ENCODE data around the gene SCN5A. TPM values are rescaled to one million over a fixed set of nuclear protein-coding genes. Genes with fewer than 3 reads are reported as not detected.

Gene SCN5A
- total and polyA plus RNA-seq, 2 experiments from 2014 or later: 0.97 to 1.3 TPM

DNA sequence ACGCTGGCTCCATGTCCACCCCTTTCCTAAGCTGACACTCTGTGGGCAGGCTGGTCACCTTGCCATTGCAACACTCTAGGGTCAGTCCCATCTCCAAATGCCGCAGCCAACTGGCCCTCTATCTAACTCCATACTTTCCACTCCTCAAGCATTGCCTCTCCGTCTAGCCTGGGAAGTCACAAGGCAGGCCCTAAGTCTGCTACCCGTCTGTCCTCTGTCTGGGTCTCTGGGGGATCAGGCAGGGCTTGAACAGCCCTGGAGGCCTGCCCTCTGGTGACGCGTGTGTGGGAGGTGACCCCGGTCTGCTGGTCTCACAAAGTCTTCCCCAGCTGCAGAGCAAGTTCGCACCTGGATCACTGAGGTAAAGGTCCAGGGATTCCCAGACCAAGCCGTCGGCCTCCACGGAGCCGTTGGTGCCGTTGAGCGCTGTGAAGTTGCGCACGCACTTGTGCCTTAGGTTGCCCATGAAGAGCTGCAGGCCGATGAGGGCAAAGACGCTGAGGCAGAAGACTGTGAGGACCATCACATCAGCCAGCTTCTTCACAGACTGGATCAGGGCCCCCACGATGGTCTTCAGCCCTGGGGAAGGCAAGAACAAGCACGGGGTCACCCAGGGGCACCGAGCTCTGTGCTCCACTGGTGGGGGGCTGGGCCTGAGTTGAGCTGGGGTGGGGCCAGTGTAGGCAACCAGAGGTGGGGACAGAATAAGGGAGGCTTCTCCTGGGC, 39.9 kb downstream of the SCN5A start:
- Histone ChIP-seq H3K79me2 (no peaks in the 10 kb centered on the region), H3K4me1 (ENCODE audit: insufficient read depth) (no peaks in the 10 kb centered on the region), H3K4me3 (no peak overlapping the region), H3K27ac (no peak overlapping the region), H3K9me2 (replicated peaks; ENCODE audit: insufficient read depth) (no peaks in the 10 kb centered on the region), H3K4me2 (no peak overlapping the region), H3K27me3 (no peaks in the 10 kb centered on the region), H4K20me1 (ENCODE audit: insufficient read depth, poor library complexity, severe bottlenecking) (no peaks in the 10 kb centered on the region), H3K9me3 (ENCODE audit: low read depth) (no peaks in the 10 kb centered on the region), H3K36me3 (replicated peaks; ENCODE audit: insufficient read depth, low read depth) (no peaks in the 10 kb centered on the region), H2AFZ (no peak overlapping the region)
- TF ChIP-seq EZH2phosphoT487 (IDR thresholded peaks at IDR 0.05; ENCODE audit: low read depth, severe bottlenecking, unreplicated experiment) (no peak), EZH2 (IDR thresholded peaks at IDR 0.05; ENCODE audit: borderline replicate concordance) (no peak)
- TF ChIP-seq, protein P1, sequence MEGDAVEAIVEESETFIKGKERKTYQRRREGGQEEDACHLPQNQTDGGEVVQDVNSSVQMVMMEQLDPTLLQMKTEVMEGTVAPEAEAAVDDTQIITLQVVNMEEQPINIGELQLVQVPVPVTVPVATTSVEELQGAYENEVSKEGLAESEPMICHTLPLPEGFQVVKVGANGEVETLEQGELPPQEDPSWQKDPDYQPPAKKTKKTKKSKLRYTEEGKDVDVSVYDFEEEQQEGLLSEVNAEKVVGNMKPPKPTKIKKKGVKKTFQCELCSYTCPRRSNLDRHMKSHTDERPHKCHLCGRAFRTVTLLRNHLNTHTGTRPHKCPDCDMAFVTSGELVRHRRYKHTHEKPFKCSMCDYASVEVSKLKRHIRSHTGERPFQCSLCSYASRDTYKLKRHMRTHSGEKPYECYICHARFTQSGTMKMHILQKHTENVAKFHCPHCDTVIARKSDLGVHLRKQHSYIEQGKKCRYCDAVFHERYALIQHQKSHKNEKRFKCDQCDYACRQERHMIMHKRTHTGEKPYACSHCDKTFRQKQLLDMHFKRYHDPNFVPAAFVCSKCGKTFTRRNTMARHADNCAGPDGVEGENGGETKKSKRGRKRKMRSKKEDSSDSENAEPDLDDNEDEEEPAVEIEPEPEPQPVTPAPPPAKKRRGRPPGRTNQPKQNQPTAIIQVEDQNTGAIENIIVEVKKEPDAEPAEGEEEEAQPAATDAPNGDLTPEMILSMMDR (IDR thresholded peaks at IDR 0.05; ENCODE audit: poor library complexity): no peak
- 95% methylated on average over 21 of the region's 21 CpGs for WGBS (ENCODE audit: low lambda C conversion rate, missing lambda C conversion rate)
- no peak for DNase-seq (ENCODE audit: low spot score)

DNA sequence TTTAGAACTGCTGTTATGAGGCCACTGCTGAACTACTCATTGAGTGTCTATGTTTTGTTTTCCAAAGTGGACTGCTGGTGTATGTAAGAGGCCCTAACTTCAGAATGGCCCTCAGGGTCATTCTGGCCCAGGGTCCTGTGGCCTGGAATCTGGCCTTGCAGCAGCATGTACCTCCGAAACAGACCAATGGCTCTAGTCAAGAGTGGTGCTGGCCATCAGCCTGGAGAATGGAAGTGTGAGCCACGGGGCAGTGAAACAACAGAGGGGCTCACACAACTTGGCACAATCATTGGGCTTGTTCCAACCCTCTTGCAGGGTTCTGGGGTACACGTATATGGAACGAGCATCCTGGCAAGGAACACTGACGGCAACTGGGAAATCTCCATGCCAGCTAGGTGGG, 40.5 kb downstream of the SCN5A start:
- H3K4me1 ChIP-seq (ENCODE audit: insufficient read depth): no peaks in the 10 kb centered on the region
- 93% methylated on average over 5 of the region's 5 CpGs for WGBS (ENCODE audit: low lambda C conversion rate, missing lambda C conversion rate)
- no peaks in the 10 kb centered on the region for H3K79me2 ChIP-seq
- H3K36me3 ChIP-seq (replicated peaks; ENCODE audit: insufficient read depth, low read depth): no peaks in the 10 kb centered on the region
- H3K4me2 ChIP-seq: no peak overlapping the region
- TF ChIP-seq EZH2phosphoT487 (IDR thresholded peaks at IDR 0.05; ENCODE audit: low read depth, severe bottlenecking, unreplicated experiment) (no peak), EZH2 (IDR thresholded peaks at IDR 0.05; ENCODE audit: borderline replicate concordance) (no peak)
- TF ChIP-seq, protein P1 (IDR thresholded peaks at IDR 0.05; ENCODE audit: poor library complexity): no peak
- no peak overlapping the region for H3K27ac ChIP-seq
- no peak overlapping the region for H2AFZ ChIP-seq
- no peak overlapping the region for H3K4me3 ChIP-seq
- no peak for DNase-seq (ENCODE audit: low spot score)
- H3K9me2 ChIP-seq (replicated peaks; ENCODE audit: insufficient read depth): no peaks in the 10 kb centered on the region
- no peaks in the 10 kb centered on the region for H3K9me3 ChIP-seq (ENCODE audit: low read depth)
- no peaks in the 10 kb centered on the region for H4K20me1 ChIP-seq (ENCODE audit: insufficient read depth, poor library complexity, severe bottlenecking)
- H3K27me3 ChIP-seq: no peaks in the 10 kb centered on the region

DNA sequence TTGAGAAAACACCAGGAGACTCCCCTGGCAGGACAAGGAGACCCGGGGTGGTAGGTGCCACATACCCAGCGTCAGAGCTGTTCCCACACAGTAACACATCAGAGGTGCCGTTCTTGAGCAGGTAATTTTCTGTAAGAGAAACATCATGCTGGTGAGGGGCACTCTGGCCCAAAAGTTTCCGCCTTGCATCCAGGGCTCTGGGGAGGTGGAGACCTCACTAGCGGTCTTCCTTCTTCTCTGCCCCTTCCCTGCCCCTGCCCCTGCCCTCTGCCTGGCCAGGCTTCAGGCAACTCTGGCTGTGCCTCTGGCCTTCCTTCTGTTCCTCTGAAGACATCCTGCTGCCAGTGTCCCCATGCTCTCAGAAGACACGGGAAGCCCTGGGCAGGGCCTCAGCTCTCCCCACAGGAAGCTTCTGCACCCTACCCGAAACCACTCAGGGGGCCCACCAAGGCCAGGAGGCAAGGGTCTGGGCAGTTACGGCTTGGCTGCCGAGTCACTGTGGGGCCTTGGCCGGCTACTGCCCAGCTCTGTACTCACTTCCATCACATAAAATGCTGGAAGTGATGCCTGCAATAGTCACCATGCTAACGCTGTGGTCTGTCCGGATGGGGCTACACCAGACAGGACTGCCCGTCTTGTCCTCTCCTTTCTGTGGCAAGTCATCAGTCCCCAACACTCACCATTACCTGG, 41.3 kb downstream of the SCN5A start:
- no peak for DNase-seq (ENCODE audit: low spot score)
- H3K36me3 ChIP-seq (replicated peaks; ENCODE audit: insufficient read depth, low read depth): no peaks in the 10 kb centered on the region
- H3K27me3 ChIP-seq: no peaks in the 10 kb centered on the region
- no peaks in the 10 kb centered on the region for H3K4me1 ChIP-seq (ENCODE audit: insufficient read depth)
- H3K4me2 ChIP-seq: no peak overlapping the region
- H4K20me1 ChIP-seq (ENCODE audit: insufficient read depth, poor library complexity, severe bottlenecking): no peaks in the 10 kb centered on the region
- 93% methylated on average over 13 of the region's 13 CpGs for WGBS (ENCODE audit: low lambda C conversion rate, missing lambda C conversion rate)
- TF ChIP-seq EZH2phosphoT487 (IDR thresholded peaks at IDR 0.05; ENCODE audit: low read depth, severe bottlenecking, unreplicated experiment): no peak
- H3K4me3 ChIP-seq: no peak overlapping the region
- H3K79me2 ChIP-seq: no peaks in the 10 kb centered on the region
- no peaks in the 10 kb centered on the region for H3K9me2 ChIP-seq (replicated peaks; ENCODE audit: insufficient read depth)
- no peak overlapping the region for H3K27ac ChIP-seq
- no peak overlapping the region for H2AFZ ChIP-seq
- H3K9me3 ChIP-seq (ENCODE audit: low read depth): no peaks in the 10 kb centered on the region

DNA sequence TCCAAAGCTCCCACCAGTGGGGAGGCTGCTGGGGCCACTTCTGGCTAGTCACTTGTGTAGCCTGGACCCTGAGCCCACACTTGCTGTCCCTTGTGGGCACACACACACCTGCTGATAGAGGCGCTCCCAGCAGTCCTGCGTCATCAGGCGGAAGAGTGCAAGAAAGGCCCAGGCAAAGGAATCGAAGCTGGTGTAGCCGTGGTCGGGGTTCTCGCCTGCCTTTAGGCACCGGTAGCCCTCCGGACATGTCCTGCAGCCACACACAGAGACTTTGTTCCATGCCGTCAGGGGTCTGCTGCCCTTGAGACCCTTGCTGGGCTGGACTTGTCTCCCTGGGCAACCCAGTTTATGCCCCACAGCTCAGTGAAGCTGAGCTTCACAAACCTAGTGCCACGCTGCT, 42.9 kb downstream of the SCN5A start:
- no peaks in the 10 kb centered on the region for H3K4me1 ChIP-seq (ENCODE audit: insufficient read depth)
- no peaks in the 10 kb centered on the region for H3K9me3 ChIP-seq (ENCODE audit: low read depth)
- no peaks in the 10 kb centered on the region for H3K36me3 ChIP-seq (replicated peaks; ENCODE audit: insufficient read depth, low read depth)
- H3K4me3 ChIP-seq: no peak overlapping the region
- H3K9me2 ChIP-seq (replicated peaks; ENCODE audit: insufficient read depth): no peaks in the 10 kb centered on the region
- H2AFZ ChIP-seq: no peak overlapping the region
- no peak overlapping the region for H3K4me2 ChIP-seq
- no peak for DNase-seq (ENCODE audit: low spot score)
- TF ChIP-seq EZH2phosphoT487 (IDR thresholded peaks at IDR 0.05; ENCODE audit: low read depth, severe bottlenecking, unreplicated experiment) (no peak), EZH2 (IDR thresholded peaks at IDR 0.05; ENCODE audit: borderline replicate concordance) (no peak)
- TF ChIP-seq, protein P1 (IDR thresholded peaks at IDR 0.05; ENCODE audit: poor library complexity): no peak
- H4K20me1 ChIP-seq (ENCODE audit: insufficient read depth, poor library complexity, severe bottlenecking): no peaks in the 10 kb centered on the region
- H3K27ac ChIP-seq: no peak overlapping the region
- no peaks in the 10 kb centered on the region for H3K27me3 ChIP-seq
- H3K79me2 ChIP-seq: no peaks in the 10 kb centered on the region
- 91% methylated on average over 11 of the region's 11 CpGs for WGBS (ENCODE audit: low lambda C conversion rate, missing lambda C conversion rate)

Data from hepatocyte (in vitro differentiated cells).